H7 (cell line): ENCODE results near the gene ADAMTS17. TPM values are rescaled to one million over a fixed set of nuclear protein-coding genes. Genes with fewer than 3 reads are reported as not detected.
"Not testable (repeated sequence)": the region's sequence is repeated elsewhere in the genome, so short reads cannot be mapped to it uniquely, and the experiment has no call there.

Experiments used
- DNase-seq: peaks from one replicate; pipeline ENCODE4 v3.0.0; 2012
- H3K27me3 ChIP-seq: 2 replicates; pipeline ENCODE4 v1.6.0; 2011; ENCODE audit warnings: mild to moderate bottlenecking, low read length; ENCODE audit not compliant: control insufficient read depth, insufficient read depth
- H3K36me3 ChIP-seq: replicated peaks from 2 replicates; pipeline ENCODE4 v1.5.1; 2011; ENCODE audit warnings: low read length; ENCODE audit not compliant: control insufficient read depth, insufficient read depth
- H3K4me3 ChIP-seq: 2 replicates; pipeline ENCODE4 v1.5.1; 2011; ENCODE audit warnings: low read depth, mild to moderate bottlenecking, control low read depth, low read length, moderate library complexity; ENCODE audit not compliant: insufficient read depth
- total RNA-seq: library from RNA; depleted of rRNA; stranded (reverse); fragments of >200 nt; shearing (Covaris generic); gene quantifications from 2 replicates; pipeline ENCODE4 v1.2.3, GENCODE V29; 2014

ADAMTS17 gene
- total RNA-seq, 1 experiment from 2014 or later, result 0.55 TPM

DNA sequence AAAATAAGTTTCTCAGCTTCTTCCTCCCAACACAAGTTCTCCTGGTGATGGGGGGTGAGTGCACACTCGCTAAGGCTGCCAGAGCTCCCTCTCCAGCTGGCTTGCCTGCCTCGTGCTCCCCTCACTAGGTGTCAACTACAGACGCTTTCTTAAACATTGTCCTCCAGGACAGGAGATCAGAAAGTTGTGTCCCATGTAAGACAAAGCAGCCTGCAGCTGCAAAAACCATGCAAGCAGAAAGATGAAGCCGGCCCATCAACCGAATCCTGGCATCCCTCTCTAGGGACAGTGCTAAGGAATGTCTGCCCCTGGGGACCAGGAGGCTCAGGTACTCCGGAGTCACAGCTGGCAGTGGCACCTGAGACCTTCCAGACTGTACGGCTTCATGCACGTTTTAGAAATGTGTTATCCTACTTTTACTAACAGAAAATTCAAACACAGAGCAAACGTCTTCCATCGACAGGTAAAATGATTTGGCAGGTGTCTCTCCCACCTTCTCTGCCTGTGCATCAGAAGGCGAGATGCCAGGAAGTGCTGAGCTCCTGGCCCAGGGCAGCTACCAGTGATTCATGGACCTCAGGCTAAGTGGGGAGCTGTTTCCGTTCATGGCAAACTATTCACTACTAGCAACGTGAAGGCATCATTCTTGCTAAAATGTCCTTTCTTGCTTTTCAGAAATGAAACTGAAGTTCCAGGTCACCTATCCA, 246.1 kb downstream of the ADAMTS17 start:
- H3K36me3 ChIP-seq, result no peaks in the 10 kb centered on the region
- H3K27me3 ChIP-seq, result no peaks in the 10 kb centered on the region
- no peak for DNase-seq
- no peak overlapping the region for H3K4me3 ChIP-seq

DNA sequence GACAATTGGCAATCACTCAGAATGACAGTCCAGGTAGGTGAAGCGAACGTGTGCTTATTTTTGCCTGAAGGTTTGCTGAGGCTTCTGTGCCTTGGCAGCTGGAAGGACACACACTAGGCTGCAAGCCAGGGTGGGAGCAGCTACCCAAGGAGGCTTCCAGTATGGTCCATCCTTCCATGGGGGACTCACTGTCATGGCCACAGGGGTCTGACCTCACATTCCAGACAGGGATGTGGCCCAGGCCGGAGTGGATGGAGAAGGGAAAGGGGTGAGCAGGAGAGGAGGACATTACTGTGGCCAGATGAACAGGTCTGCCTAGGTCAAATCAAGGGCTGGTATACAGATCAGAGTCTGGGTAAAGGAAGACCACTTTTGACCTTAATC, 247.7 kb downstream of the ADAMTS17 start:
- no peaks in the 10 kb centered on the region for H3K27me3 ChIP-seq
- no peaks in the 10 kb centered on the region for H3K36me3 ChIP-seq
- no peak for DNase-seq
- no peak overlapping the region for H3K4me3 ChIP-seq

DNA sequence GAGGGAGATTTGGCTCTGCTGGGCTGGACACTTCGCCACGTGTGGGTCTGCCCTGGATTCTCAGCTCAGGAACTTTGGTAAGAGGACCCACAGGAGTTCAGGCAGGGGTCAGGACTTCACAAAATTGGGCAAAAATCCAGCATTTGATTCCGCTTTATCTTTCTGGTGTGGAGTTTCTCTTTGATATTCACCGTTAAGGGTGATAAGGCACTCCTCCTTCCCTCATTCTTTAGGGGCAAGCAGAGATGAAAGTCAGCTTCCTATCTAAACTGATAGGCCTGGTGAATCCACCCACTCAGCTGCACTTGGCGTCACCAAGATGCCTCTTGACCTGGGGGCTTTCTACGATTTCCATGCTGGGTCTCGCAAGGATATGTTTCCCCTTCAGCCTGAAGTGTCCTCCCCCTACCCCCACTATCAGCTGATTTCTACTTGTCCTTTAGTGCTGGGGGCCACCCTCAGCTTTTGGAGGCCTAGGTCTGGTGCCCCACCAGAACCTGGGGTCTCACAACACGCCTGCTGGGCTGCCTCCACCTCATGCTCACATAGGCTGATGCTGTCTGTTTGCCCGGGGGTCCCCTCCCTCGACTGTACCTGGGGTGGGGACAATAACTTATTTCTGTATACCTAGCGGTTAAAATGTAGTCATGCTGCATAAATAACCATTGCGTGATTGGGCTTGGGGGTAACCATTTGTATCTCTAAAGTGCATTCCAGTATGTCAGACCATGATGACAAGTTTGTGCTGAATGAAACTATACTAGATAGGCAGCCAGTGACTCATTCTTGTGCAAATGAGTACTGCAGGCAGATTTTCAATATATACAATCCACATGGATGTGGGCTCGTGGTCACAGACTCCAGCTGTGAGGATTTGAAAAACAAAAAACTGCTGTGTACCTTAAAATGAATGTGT, 248.3 kb downstream of the ADAMTS17 start:
- DNase-seq, result no peak

DNA sequence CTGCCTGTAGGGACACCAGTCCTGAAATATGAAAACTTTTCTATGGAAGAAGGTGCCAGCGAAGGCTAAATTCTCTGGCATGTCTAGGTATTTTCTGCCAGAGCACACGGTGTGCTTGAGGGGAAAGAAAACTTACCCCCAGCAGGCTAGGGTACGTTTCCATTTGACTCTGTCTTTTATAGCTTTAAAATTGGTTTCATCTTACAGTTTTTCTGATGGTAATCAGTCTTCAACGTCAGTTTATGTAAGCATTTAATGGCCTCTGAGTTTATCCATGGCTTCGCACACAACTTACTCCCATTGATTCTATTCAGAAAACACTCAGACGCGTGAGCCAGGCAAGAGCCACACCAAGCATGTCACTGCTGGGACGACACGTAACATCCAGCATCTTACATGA, 249.7 kb downstream of the ADAMTS17 start:
- no peaks in the 10 kb centered on the region for H3K27me3 ChIP-seq
- no peaks in the 10 kb centered on the region for H3K36me3 ChIP-seq
- no peak for DNase-seq
- H3K4me3 ChIP-seq, result no peak overlapping the region

More for the DNA sequence above, 248.3 kb downstream of the ADAMTS17 start:
- Histone ChIP-seq H3K36me3 (no peaks in the 10 kb centered on the region), H3K4me3 (no peak overlapping the region), H3K27me3 (no peaks in the 10 kb centered on the region)

DNA sequence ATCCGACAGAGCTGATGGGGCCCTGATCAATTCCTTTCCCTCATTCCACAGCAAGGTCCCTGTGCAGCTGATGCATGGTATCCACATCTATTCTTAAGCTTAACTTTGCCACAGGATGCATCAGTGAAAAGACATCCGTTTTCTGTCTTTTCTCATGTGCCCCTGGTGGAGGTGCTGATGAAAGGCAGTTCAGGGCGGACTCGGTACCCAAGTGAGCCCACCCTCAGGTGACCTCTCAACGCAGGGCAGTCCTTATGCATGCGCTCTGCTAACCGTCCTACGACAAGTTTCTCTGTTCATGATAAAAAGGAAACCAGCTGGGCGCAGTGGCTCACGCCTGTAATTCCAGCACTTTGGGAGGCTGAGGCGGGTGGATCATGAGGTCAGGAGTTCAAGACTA, 251.4 kb downstream of the ADAMTS17 start:
- Histone ChIP-seq H3K27me3 (no peaks in the 10 kb centered on the region), H3K4me3 (no peak overlapping the region), H3K36me3 (no peaks in the 10 kb centered on the region)
- DNase-seq, result peak; percentile 67

DNA sequence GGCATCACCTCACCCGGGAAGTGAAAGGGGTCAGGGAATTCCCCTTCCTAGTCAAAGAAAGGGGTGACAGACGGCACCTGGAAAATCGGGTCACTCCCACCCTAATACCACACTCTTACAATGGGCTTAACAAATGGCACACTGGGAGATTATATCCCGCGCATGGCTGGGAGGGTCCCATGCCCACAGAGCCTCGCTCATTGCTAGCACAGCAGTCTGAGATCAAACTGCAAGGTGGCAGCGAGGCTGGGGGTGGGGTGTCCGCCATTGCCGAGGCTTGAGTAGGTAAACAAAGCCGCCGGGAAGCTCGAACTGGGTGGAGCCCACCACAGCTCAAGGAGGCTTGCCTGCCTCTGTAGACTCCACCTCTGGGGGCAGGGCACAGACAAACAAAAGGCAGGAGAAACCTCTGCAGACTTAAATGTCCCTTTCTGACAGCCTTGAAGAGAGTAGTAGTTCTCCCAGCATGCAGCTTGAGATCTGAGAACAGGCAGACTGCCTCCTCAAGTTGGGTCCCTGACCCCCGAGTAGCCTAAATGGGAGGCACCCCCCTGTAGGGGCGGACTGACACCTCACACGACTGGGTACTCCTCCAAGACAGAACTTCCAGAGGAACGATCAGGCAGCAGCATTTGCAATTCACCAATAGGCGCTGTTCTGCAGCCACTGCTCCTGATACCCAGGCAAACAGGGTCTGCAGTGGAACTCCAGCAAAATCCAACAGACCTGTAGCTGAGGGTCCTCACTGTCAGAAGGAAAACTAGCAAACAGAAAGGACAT, 257.5 kb downstream of the ADAMTS17 start:
- H3K27me3 ChIP-seq, H3K36me3 ChIP-seq, DNase-seq, H3K4me3 ChIP-seq: not testable (repeated sequence)

DNA sequence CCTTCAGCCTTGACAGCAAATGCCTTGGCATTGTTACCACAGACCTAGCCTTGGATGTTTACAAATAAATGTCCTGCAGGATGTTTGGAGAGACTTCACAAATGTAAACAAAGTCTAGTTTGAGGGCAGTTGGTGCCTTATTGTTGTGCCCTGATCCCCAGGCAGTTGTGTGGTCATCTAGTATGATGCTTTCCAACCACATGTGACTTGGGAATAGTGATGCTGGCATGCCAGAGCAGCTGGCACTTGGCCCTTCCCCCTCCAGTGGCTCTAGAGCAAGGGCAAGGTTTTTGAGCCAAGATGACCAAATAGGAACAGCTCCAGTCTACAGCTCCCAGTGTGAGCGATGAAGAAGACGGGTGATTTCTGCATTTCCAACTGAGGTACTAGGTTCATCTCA, 258.2 kb downstream of the ADAMTS17 start:
- DNase-seq, result no peak
- H3K4me3 ChIP-seq, result no peak overlapping the region
- no peaks in the 10 kb centered on the region for H3K27me3 ChIP-seq
- no peaks in the 10 kb centered on the region for H3K36me3 ChIP-seq

DNA sequence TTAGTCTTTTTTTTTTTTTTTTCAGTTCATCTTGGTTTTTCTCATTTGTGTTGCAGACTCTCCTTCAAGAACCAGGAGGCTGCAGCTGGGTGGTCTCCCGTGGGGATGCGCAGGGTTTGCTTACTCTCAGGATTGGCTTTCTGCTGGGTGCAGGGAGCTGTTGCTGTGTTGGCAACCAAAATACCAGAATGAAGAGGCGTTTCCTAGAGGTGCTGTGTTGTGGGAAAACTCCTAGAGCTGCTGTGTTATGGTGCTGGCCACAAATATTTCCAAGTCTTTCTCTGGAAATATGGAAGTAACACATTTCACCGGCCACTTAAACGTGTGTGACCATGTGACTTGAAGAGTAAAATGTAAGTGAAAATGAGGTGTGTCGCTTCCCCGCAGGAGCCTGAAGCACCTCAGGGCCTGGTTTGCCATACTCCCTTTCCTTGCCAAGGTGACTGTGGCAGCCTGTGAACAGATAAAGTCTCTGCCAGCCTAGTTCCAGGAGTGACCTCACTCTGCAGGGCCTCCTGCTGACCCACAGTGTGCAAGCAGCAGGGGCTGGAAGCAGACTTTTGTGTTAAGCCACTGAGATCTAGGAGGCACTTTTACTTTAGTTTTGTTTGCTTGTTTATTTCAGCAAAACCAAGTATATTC, 258.9 kb downstream of the ADAMTS17 start:
- DNase-seq, result no peak
- Histone ChIP-seq H3K36me3 (no peaks in the 10 kb centered on the region), H3K4me3 (no peak overlapping the region), H3K27me3 (no peaks in the 10 kb centered on the region)

DNA sequence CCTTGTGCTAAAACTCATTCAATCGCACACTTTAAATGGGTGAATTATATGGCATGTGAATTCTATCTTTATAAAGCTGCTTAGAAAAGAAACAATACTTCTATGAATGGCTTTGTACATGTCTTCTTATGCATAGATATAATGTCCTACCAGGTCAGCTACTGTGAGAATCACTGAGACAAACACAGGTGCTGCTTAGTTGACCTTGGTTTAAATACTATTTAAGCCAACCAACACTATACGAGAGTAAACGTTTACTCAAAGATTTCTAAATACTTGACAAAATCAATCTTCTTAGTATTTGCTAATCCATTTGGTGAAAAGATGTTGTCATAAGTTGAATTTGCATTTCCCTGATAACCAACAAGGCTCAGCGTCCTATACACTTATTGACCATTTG, 260.3 kb downstream of the ADAMTS17 start:
- no peaks in the 10 kb centered on the region for H3K27me3 ChIP-seq
- no peak for DNase-seq

DNA sequence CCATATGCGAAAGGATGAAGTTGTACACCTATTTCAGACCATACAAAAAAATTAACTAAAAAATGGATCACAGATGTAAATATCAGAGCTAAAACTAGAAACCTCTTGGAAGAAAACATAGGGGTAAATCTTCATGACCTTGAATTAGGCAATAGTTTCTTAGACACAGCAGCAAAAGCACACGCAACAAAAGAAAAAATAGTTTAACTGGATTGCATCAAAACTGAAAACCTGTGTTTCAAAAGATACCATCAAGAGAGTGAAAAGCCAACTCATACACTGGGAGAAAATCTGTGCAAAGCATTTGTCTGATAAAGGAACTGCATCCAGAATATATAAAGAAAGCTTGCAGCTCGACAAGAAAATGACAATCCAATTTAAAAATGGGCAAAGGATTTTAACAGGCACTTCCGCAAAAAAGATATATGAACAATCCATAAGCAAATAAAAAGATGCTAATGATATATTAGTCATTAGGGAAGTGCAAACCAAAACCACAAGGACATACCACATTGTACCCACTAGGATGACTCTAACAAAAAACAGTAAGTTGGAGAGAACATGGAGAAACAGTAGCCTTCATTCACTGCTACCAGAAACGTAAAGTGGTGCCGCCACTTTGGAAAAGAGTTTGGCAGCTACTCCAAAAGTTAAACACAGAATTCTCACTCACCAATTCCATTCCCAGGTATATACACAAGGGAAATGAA, 263.1 kb downstream of the ADAMTS17 start:
- H3K36me3 ChIP-seq, result no peaks in the 10 kb centered on the region
- H3K27me3 ChIP-seq, result no peaks in the 10 kb centered on the region
- no peak for DNase-seq
- H3K4me3 ChIP-seq, result no peak overlapping the region

More for the DNA sequence above, 260.3 kb downstream of the ADAMTS17 start:
- H3K4me3 ChIP-seq, result no peak overlapping the region
- H3K36me3 ChIP-seq, result no peaks in the 10 kb centered on the region

DNA sequence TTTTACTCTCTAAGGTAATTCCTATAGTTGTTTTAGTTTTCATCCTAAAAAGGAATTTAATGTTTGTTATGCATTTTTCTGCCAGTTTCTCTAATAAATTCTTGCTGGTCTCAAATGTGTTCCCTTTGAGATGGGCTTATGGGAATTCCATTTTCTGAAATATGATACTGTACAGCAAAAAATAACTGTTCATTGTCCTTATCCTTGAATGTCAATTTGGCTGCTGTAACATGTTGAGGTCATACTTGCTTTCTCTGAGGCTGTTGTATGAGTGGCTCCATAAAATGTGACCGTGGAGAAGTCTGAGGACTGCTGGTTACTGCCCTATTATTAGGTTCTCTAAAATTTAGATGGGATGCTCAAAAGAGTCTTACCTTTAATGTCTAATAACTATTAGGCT, 266.5 kb downstream of the ADAMTS17 start:
- no peaks in the 10 kb centered on the region for H3K36me3 ChIP-seq
- H3K4me3 ChIP-seq, result no peak overlapping the region
- DNase-seq, result no peak
- no peaks in the 10 kb centered on the region for H3K27me3 ChIP-seq

DNA sequence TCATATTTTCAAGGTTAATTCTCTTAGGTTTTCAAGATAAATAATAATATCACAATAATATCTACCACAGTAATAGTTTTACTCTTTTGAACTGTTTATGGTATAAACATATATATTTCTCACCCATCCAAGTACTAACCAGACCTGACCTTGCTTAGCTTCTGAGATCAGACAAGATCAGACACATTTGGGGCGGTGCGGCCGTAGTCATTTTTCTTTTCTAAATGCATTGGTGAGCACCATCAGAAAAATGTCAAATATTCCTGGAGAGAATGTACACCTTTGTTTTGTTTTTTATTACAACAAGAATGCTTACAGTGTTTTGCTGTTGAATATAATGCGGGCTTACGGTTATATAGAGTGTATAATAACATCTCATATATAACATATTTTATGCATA, 267.8 kb downstream of the ADAMTS17 start:
- no peaks in the 10 kb centered on the region for H3K27me3 ChIP-seq
- no peaks in the 10 kb centered on the region for H3K36me3 ChIP-seq
- H3K4me3 ChIP-seq, result no peak overlapping the region
- no peak for DNase-seq

DNA sequence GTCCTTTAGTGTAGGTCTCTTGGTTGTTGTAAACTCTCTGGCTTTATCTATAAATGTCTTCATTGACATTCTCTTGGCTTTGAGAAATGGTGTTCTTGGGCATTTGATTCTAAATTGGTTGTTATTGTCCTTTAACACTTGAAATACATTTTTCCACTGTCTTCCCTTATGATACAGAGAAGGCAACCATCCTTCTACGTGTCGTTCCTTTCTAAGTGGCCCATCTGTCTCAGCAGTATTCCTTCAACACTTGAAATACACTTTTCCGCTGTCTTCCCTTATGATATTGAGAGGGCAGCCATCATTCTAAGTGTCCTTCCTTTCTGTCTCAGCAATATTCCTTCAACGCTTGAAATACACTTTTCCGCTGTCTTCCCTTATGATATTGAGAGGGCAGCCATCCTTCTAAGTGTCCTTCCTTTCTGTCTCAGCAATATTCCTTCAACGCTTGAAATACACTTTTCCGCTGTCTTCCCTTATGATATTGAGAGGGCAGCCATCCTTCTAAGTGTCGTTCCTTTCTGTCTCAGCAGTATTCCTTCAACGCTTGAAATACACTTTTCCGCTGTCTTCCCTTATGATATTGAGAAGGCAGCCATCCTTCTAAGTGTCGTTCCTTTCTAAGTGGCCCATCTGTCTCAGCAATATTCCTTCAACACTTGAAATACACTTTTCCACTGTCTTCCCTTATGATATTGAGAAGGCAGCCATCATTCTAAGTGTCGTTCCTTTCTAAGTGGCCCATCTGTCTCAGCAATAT, 275.1 kb downstream of the ADAMTS17 start:
- not testable (repeated sequence) for H3K4me3 ChIP-seq, DNase-seq, H3K27me3 ChIP-seq, H3K36me3 ChIP-seq
